B cell (primary cell): Measurements from ENCODE around the gene SHANK1. TPM values are rescaled to one million over a fixed set of nuclear protein-coding genes. Genes with fewer than 3 reads are reported as not detected.

Experiments used
- ATAC-seq: fragments of 200-7000 bp; cut with Tn5 transposase; one replicate; pipeline ENCODE4 v1.10.0; 2021; ENCODE audit warnings: low read depth, mild to moderate bottlenecking, moderate number of reproducible peaks, moderate library complexity
- CTCF ChIA-PET: fragments of 350-600 bp; sonication (Branson Sonifier 250); formaldehyde crosslinking; loops from one replicate; lab custom pipeline; 2021; ENCODE audit warnings: antibody characterized with exemption, inconsistent platforms; lab: Charles Lee
- POLR2A ChIA-PET: fragments of 350-600 bp; sonication (Branson Sonifier 250); formaldehyde crosslinking; loops from one replicate; lab custom pipeline; 2021; ENCODE audit warnings: antibody characterized with exemption; lab: Charles Lee
- DNase-seq: peaks from one replicate; pipeline ENCODE4 v3.0.0; 2013
- H2AFZ ChIP-seq: 2 replicates; pipeline ENCODE4 v1.6.1; 2012; ENCODE audit warnings: mild to moderate bottlenecking, low read depth, low read length; ENCODE audit not compliant: insufficient read depth, poor library complexity, severe bottlenecking
- H3K27ac ChIP-seq, 2 donors: 1 replicate in 1 of 2; 2 replicates in 1 of 2; pipeline ENCODE4 v1.5.1; 2012 to 2013; ENCODE audit warnings: low read length in 2 of 2, mild to moderate bottlenecking in 2 of 2, moderate library complexity in 1 of 2
- H3K27me3 ChIP-seq, 4 experiments: fragments of 200-600 bp in 1 of 4; sonication (generic) in 1 of 4; replicated peaks in 1 of 4; 1 replicate in 2 of 4; 2 replicates in 2 of 4; pipeline versions ENCODE4 v1.6.1 to v1.7.0; 2013 to 2016; ENCODE audit warnings: low read length in 3 of 4, mild to moderate bottlenecking in 2 of 4, mixed read lengths in 1 of 4, moderate library complexity in 1 of 4; ENCODE audit not compliant: insufficient read depth in 4 of 4, control insufficient read depth in 3 of 4; ENCODE audit errors: control extremely low read depth in 1 of 4
- H3K36me3 ChIP-seq, 2 experiments: replicated peaks in 1 of 2; 1 replicate in 1 of 2; 2 replicates in 1 of 2; pipeline versions ENCODE4 v1.6.1 to v1.7.1; 2013; ENCODE audit warnings: low read length in 1 of 2; ENCODE audit not compliant: insufficient read depth in 2 of 2, control insufficient read depth in 1 of 2; ENCODE audit errors: control extremely low read depth in 1 of 2, extremely low read depth in 1 of 2
- H3K4me1 ChIP-seq, 2 donors: fragments of 200-600 bp in 1 of 2; sonication (generic) in 1 of 2; 1 replicate in 1 of 2; 2 replicates in 1 of 2; pipeline versions ENCODE4 v1.5.1 to v1.6.1; 2013 to 2017; ENCODE audit warnings: low read length in 2 of 2; ENCODE audit not compliant: control insufficient read depth in 2 of 2, insufficient read depth in 2 of 2
- H3K4me2 ChIP-seq: replicated peaks from 2 replicates; pipeline ENCODE3; 2012; ENCODE audit warnings: mild to moderate bottlenecking, low read depth, low read length; ENCODE audit not compliant: poor library complexity, severe bottlenecking
- H3K4me3 ChIP-seq, 5 experiments: fragments of 200-600 bp in 1 of 5; sonication (generic) in 1 of 5; 1 replicate in 3 of 5; 2 replicates in 2 of 5; pipeline versions ENCODE4 v1.5.1 to v1.7.0; 2011 to 2016; ENCODE audit warnings: low read length in 4 of 5, mild to moderate bottlenecking in 4 of 5, low read depth in 2 of 5, control low read depth in 1 of 5, moderate library complexity in 1 of 5; ENCODE audit not compliant: insufficient read depth in 1 of 5; ENCODE audit errors: control extremely low read depth in 1 of 5, extremely low read depth in 1 of 5
- H3K79me2 ChIP-seq: fragments of 200-600 bp; sonication (generic); one replicate; pipeline ENCODE4 v1.6.0; 2016; ENCODE audit warnings: low read length; ENCODE audit not compliant: control insufficient read depth, insufficient read depth
- H3K9ac ChIP-seq: fragments of 200-600 bp; sonication (generic); 2 replicates; pipeline ENCODE4 v1.6.1; 2017; ENCODE audit warnings: mild to moderate bottlenecking, low read length, moderate library complexity
- H3K9me3 ChIP-seq, 3 donors: one replicate each; pipeline versions ENCODE4 v1.6.1 to v1.7.1; 2013; ENCODE audit warnings: low read length in 2 of 3; ENCODE audit not compliant: control insufficient read depth in 2 of 3, insufficient read depth in 1 of 3; ENCODE audit errors: control extremely low read depth in 1 of 3
- H4K20me1 ChIP-seq: 2 replicates; pipeline ENCODE4 v1.6.0; 2012; ENCODE audit warnings: mild to moderate bottlenecking, low read length; ENCODE audit not compliant: insufficient read depth, control insufficient read depth, poor library complexity, severe bottlenecking
- H3K27ac Mint-ChIP-seq: one replicate; pipeline ENCODE4 v1.8.0; 2021; ENCODE audit warnings: mixed read lengths
- H3K27me3 Mint-ChIP-seq: one replicate; pipeline ENCODE4 v1.8.0; 2021; ENCODE audit warnings: mixed read lengths
- H3K4me1 Mint-ChIP-seq: one replicate; pipeline ENCODE4 v1.8.0; 2021; ENCODE audit warnings: mixed read lengths
- H3K4me3 Mint-ChIP-seq: one replicate; pipeline ENCODE4 v1.8.0; 2021; ENCODE audit warnings: mixed read lengths
- H3K9me3 Mint-ChIP-seq: one replicate; pipeline ENCODE4 v1.8.0; 2022; ENCODE audit warnings: mixed read lengths; ENCODE audit not compliant: insufficient read depth
- CTCF ChIP-seq: fragments of 200-600 bp; IDR thresholded peaks from one replicate; pipeline ENCODE4 v1.8.0; 2022; ENCODE audit warnings: antibody characterized with exemption, mild to moderate bottlenecking
- EZH2 ChIP-seq: IDR thresholded peaks from 2 replicates; pipeline ENCODE4 v1.6.1; 2012; ENCODE audit warnings: borderline replicate concordance, low read depth, mild to moderate bottlenecking, moderate library complexity, low read length; ENCODE audit not compliant: insufficient read depth, poor library complexity, severe bottlenecking
- WGBS: methylation state at CpG from one replicate; pipeline ENCODE4 v1.1.5; 2013; ENCODE audit warnings: missing lambda C conversion rate; ENCODE audit not compliant: insufficient coverage; 5-methylcytosine and 5-hydroxymethylcytosine counted together
- intact Hi-C: fragments of 100-400 bp; cut with micrococcal nuclease; formaldehyde crosslinking; loops from one replicate; pipeline ENCODE4 v1.10.0; 2022
- polyA plus RNA-seq: library from polyadenylated mRNA; depleted of rRNA; stranded (reverse); fragments of >200 nt; gene quantifications from 2 replicates; pipeline ENCODE4 v1.2.3, GENCODE V29; 2012
- total RNA-seq, 2 donors: library from RNA; stranded (reverse); fragments of 120-200 nt in 1 of 2; gene quantifications; 1 replicate in 1 of 2; 2 replicates in 1 of 2; pipeline versions ENCODE4 v1.2.3 to v1.2.4, GENCODE V29; 2013 to 2022

Gene SHANK1
- total and polyA plus RNA-seq, 2 donors (not counting 1 experiment from before 2014, with no cell fraction given), result not detected

DNA sequence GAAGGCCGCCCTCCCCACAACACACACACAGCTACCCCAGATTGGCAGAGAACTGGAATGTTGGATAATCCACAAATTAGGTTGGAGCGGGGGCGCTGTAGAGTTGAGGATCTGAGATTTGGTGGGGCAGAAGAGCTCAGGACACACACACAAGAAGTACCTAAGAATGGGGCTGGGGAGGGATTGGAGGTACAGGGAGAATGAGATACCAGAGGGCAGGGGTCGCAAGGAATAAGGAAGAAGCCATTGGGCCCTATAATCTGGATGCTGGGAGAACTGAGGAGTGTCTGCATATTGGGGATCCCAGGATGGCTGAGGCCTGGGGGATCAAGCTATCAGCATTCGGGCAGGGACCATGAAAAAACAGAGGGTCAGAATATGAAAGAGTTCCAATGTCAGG is 91.5 kb downstream of the SHANK1 start:
- no peaks in the 10 kb centered on the region for H3K4me1 ChIP-seq
- Mint-ChIP-seq H3K4me3 (no peak overlapping the region), H3K9me3 (peaks cover under 1% of the 10 kb centered on the region), H3K4me1 (no peaks in the 10 kb centered on the region), H3K27me3 (peaks cover 26% of the 10 kb centered on the region), H3K27ac (no peak overlapping the region)
- no peaks in the 10 kb centered on the region for H4K20me1 ChIP-seq
- H2AFZ ChIP-seq, result no peak overlapping the region
- ChIA-PET POLR2A (no interaction called here), CTCF (interaction anchor here (0.5 kb wide), 1 partner anchor 630 kb away, joined by 4 read pairs; no protein-coding TSS in a partner anchor)
- intact Hi-C loops, result no loop called here
- no peak overlapping the region for H3K27ac ChIP-seq
- DNase-seq (no peak), ATAC-seq (no peak)
- peaks cover 0 to 2% (median 0%) of the 10 kb centered on the region in 4 experiments for H3K27me3 ChIP-seq
- no peak overlapping the region for H3K9ac ChIP-seq
- 80% methylated on average over 2 of the region's 5 CpGs for WGBS
- H3K79me2 ChIP-seq, result no peaks in the 10 kb centered on the region
- H3K36me3 ChIP-seq, result no peaks in the 10 kb centered on the region
- H3K4me3 ChIP-seq, result no peak overlapping the region
- peaks cover 0 to 24% (median under 1%) of the 10 kb centered on the region in 3 donors for H3K9me3 ChIP-seq
- TF ChIP-seq EZH2, result no peak
- TF ChIP-seq CTCF, result no peak
- no peak overlapping the region for H3K4me2 ChIP-seq

DNA sequence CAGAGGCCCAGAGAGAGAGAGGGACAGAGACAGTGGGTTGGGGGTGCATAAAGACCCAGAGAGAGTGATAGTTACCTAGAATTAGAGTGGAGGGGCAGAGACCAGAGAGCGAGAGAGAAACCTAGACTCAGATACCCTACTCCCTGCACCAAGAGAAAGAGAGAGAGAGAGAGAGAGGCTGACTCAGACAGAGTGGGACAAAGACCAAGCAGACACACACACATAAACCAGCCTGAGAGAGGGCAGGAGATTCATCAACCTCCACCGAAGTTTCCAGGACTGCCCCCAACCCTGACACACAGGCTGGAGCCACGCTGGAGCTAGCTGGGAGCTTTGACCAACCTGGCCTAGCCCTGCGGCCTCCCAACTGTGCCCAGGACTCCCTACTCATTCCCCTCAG is 92.8 kb downstream of the SHANK1 start:
- intact Hi-C loops, result no loop called here
- Histone ChIP-seq H3K9me3 (peaks cover 0 to 11% (median 0%) of the 10 kb centered on the region in 3 donors), H3K27me3 (no peaks in the 10 kb centered on the region), H3K36me3 (no peaks in the 10 kb centered on the region), H4K20me1 (no peaks in the 10 kb centered on the region), H3K27ac (no peak overlapping the region), H3K9ac (no peak overlapping the region), H2AFZ (no peak overlapping the region), H3K4me1 (no peaks in the 10 kb centered on the region), H3K79me2 (no peaks in the 10 kb centered on the region), H3K4me3 (no peak overlapping the region), H3K4me2 (no peak overlapping the region)
- 84% methylated on average over 3 of the region's 4 CpGs for WGBS
- ATAC-seq (no peak), DNase-seq (no peak)
- ChIA-PET POLR2A (no interaction called here), CTCF (no interaction called here)
- no peaks in the 10 kb centered on the region for H3K4me1 Mint-ChIP-seq
- no peak overlapping the region for H3K27ac Mint-ChIP-seq
- H3K9me3 Mint-ChIP-seq, result no peaks in the 10 kb centered on the region
- H3K4me3 Mint-ChIP-seq, result no peak overlapping the region
- peaks cover 24% of the 10 kb centered on the region for H3K27me3 Mint-ChIP-seq
- no peak for TF ChIP-seq CTCF
- no peak for TF ChIP-seq EZH2
